Liver (tissue), 9 donors: ENCODE measurements around the gene CDH15. TPM values are rescaled to one million over a fixed set of nuclear protein-coding genes. Genes with fewer than 3 reads are reported as not detected.

Experiments
- DNase-seq: peaks from one replicate; pipeline ENCODE4 v3.0.0-alpha.2; 2017; ENCODE audit warnings: low spot score
- H3K27ac ChIP-seq, 2 donors: one replicate each; pipeline ENCODE4 v1.7.0; 2013; ENCODE audit warnings: inconsistent platforms in 2 of 2, low read length in 2 of 2, control low read depth in 1 of 2, low read depth in 1 of 2, mild to moderate bottlenecking in 1 of 2
- H3K27me3 ChIP-seq, 4 donors: one replicate each; pipeline versions ENCODE4 v1.6.1 to v1.7.0; 2013; ENCODE audit warnings: low read length in 3 of 4, inconsistent platforms in 1 of 4, mild to moderate bottlenecking in 1 of 4, moderate library complexity in 1 of 4; ENCODE audit not compliant: control insufficient read depth in 4 of 4, insufficient read depth in 4 of 4
- H3K36me3 ChIP-seq, 4 donors: one replicate each; pipeline versions ENCODE4 v1.6.1 to v1.7.0; 2013; ENCODE audit warnings: low read length in 3 of 4, mild to moderate bottlenecking in 3 of 4, low read depth in 1 of 4, moderate library complexity in 1 of 4; ENCODE audit not compliant: control insufficient read depth in 4 of 4, insufficient read depth in 3 of 4
- H3K4me1 ChIP-seq, 4 donors: one replicate each; pipeline versions ENCODE4 v1.6.1 to v1.7.0; 2013; ENCODE audit warnings: low read length in 3 of 4, mild to moderate bottlenecking in 3 of 4, moderate library complexity in 1 of 4; ENCODE audit not compliant: control insufficient read depth in 4 of 4, insufficient read depth in 4 of 4
- H3K4me3 ChIP-seq, 3 donors: one replicate each; pipeline versions ENCODE4 v1.6.1 to v1.7.0; 2013; ENCODE audit warnings: low read length in 3 of 3, control low read depth in 1 of 3, low read depth in 1 of 3, mild to moderate bottlenecking in 1 of 3
- H3K9ac ChIP-seq, 2 donors: one replicate each; pipeline ENCODE4 v1.7.0; 2013; ENCODE audit warnings: low read length in 2 of 2, mild to moderate bottlenecking in 2 of 2, moderate library complexity in 2 of 2, control low read depth in 1 of 2, low read depth in 1 of 2
- H3K9me3 ChIP-seq, 4 donors: one replicate each; pipeline versions ENCODE4 v1.6.1 to v1.7.0; 2013; ENCODE audit warnings: low read length in 3 of 4; ENCODE audit not compliant: control insufficient read depth in 4 of 4
- ATF3 ChIP-seq: IDR thresholded peaks from 2 replicates; pipeline ENCODE4 v1.6.1; 2016; ENCODE audit warnings: antibody characterized with exemption
- EGR1 ChIP-seq, 2 donors: IDR thresholded peaks; 2 replicates each; pipeline ENCODE4 v1.6.1; 2016 to 2018; ENCODE audit warnings: antibody characterized with exemption in 2 of 2, low read depth in 2 of 2
- FOXA1 ChIP-seq: IDR thresholded peaks from 2 replicates; pipeline ENCODE4 v1.6.1; 2016; ENCODE audit warnings: antibody characterized with exemption
- FOXA2 ChIP-seq: IDR thresholded peaks from 2 replicates; pipeline ENCODE4 v1.6.1; 2016; ENCODE audit warnings: antibody characterized with exemption
- HNF4A ChIP-seq, 2 donors: conservative IDR thresholded peaks; 2 replicates each; pipeline ENCODE4 v1.6.1; 2016; ENCODE audit warnings: antibody characterized with exemption in 2 of 2, mild to moderate bottlenecking in 2 of 2
- HNF4G ChIP-seq: IDR thresholded peaks from 2 replicates; pipeline ENCODE4 v1.6.1; 2016; ENCODE audit warnings: antibody characterized with exemption
- JUND ChIP-seq, 2 donors: IDR thresholded peaks; 2 replicates each; pipeline ENCODE4 v1.6.1; 2016; ENCODE audit warnings: antibody characterized with exemption in 2 of 2
- NR2F2 ChIP-seq: IDR thresholded peaks from 2 replicates; pipeline ENCODE4 v1.6.1; 2016; ENCODE audit warnings: antibody characterized with exemption
- RAD21 ChIP-seq, 2 donors: IDR thresholded peaks; 2 replicates each; pipeline ENCODE4 v1.6.1; 2016; ENCODE audit warnings: antibody characterized with exemption in 2 of 2, mild to moderate bottlenecking in 2 of 2
- REST ChIP-seq: IDR thresholded peaks from 2 replicates; pipeline ENCODE4 v1.6.1; 2016; ENCODE audit warnings: antibody characterized with exemption, mild to moderate bottlenecking
- RXRA ChIP-seq, 2 donors: IDR thresholded peaks; 2 replicates each; pipeline ENCODE4 v1.6.1; 2017 to 2018; ENCODE audit warnings: antibody characterized with exemption in 2 of 2, mild to moderate bottlenecking in 1 of 2
- SP1 ChIP-seq: IDR thresholded peaks from 2 replicates; pipeline ENCODE4 v1.6.1; 2018; ENCODE audit warnings: antibody characterized with exemption, mild to moderate bottlenecking
- TAF1 ChIP-seq: conservative IDR thresholded peaks from 2 replicates; pipeline ENCODE4 v1.6.1; 2016; ENCODE audit warnings: antibody characterized with exemption, mild to moderate bottlenecking
- YY1 ChIP-seq: IDR thresholded peaks from 2 replicates; pipeline ENCODE4 v1.6.1; 2016; ENCODE audit warnings: antibody characterized with exemption, mild to moderate bottlenecking
- ZBTB33 ChIP-seq: IDR thresholded peaks from 2 replicates; pipeline ENCODE4 v1.6.1; 2016; ENCODE audit warnings: antibody characterized with exemption
- WGBS: extraction: QIAGEN DNeasy Blood & Tissue Kit; methylation state at CpG from one replicate; pipeline ENCODE4 v1.1.7; 2013; 5-methylcytosine and 5-hydroxymethylcytosine counted together
- polyA plus RNA-seq, 2 donors: library from polyadenylated mRNA; stranded (reverse) in 1 of 2; unstranded in 1 of 2; fragments of 200-250 nt in 1 of 2; fragments of >200 nt in 1 of 2; fragmentation: Nextera tagmentation in 1 of 2; extraction: Ambion mirVana in 1 of 2; gene quantifications; one replicate each; pipeline versions ENCODE4 v1.2.1 to v1.2.3, GENCODE V29; 2013 to 2015
- total RNA-seq, 2 donors: library from RNA; depleted of rRNA; stranded (reverse); fragments of >200 nt; gene quantifications; one replicate each; pipeline ENCODE4 v1.2.3, GENCODE V29; 2014
- TF ChIP-seq, protein P1 (sequence below): IDR thresholded peaks from 2 replicates; pipeline ENCODE4 v1.6.1; 2016; ENCODE audit warnings: antibody characterized with exemption
- TF ChIP-seq, protein P2 (sequence below): fragments of 150-350 bp; IDR thresholded peaks from 2 replicates; pipeline ENCODE4 v1.5.1; 2017; ENCODE audit warnings: improper control_type of control experiment, low read depth, low read length; ENCODE audit not compliant: missing input control
- donor health status: healthy.
- donor health status: healthy.
- donor health status: healthy.
- donor health status: healthy.
- donor health status: healthy.

Gene CDH15
- total and polyA plus RNA-seq, 4 donors = 0.12 TPM; not detected in 3

GRCh38 chr16:89219365-89219764 is 47.8 kb downstream of the CDH15 start (continued):
- TF ChIP-seq ZBTB33 (no peak), TAF1 (no peak)

GRCh38 chr16:89221604-89222003 is 50.1 kb downstream of the CDH15 start:
- WGBS = 89% methylated on average over 3 of the region's 3 CpGs
- Histone ChIP-seq H3K27ac (no peak overlapping the region), H3K36me3 (peaks cover 18 to 48% (median 27%) of the 10 kb centered on the region in 4 donors), H3K27me3 (no peaks in the 10 kb centered on the region), H3K4me3 (no peak overlapping the region), H3K9ac (no peak overlapping the region), H3K4me1 (peaks cover 0 to 19% (median 11%) of the 10 kb centered on the region in 4 donors), H3K9me3 (peaks cover 0 to 3% (median 3%) of the 10 kb centered on the region in 4 donors)
- TF ChIP-seq, protein P1, sequence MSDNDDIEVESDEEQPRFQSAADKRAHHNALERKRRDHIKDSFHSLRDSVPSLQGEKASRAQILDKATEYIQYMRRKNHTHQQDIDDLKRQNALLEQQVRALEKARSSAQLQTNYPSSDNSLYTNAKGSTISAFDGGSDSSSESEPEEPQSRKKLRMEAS = no peak
- TF ChIP-seq JUND (IDR thresholded peaks at IDR 0.05) (no peak), ATF3 (no peak), YY1 (no peak), RXRA (IDR thresholded peaks at IDR 0.05) (no peak), SP1 (no peak), HNF4A (conservative IDR thresholded peaks at IDR 0.05) (no peak), HNF4G (no peak), TAF1 (no peak), FOXA1 (no peak)
- TF ChIP-seq, protein P2, sequence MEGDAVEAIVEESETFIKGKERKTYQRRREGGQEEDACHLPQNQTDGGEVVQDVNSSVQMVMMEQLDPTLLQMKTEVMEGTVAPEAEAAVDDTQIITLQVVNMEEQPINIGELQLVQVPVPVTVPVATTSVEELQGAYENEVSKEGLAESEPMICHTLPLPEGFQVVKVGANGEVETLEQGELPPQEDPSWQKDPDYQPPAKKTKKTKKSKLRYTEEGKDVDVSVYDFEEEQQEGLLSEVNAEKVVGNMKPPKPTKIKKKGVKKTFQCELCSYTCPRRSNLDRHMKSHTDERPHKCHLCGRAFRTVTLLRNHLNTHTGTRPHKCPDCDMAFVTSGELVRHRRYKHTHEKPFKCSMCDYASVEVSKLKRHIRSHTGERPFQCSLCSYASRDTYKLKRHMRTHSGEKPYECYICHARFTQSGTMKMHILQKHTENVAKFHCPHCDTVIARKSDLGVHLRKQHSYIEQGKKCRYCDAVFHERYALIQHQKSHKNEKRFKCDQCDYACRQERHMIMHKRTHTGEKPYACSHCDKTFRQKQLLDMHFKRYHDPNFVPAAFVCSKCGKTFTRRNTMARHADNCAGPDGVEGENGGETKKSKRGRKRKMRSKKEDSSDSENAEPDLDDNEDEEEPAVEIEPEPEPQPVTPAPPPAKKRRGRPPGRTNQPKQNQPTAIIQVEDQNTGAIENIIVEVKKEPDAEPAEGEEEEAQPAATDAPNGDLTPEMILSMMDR = no peak
- no peak for DNase-seq

DNA sequence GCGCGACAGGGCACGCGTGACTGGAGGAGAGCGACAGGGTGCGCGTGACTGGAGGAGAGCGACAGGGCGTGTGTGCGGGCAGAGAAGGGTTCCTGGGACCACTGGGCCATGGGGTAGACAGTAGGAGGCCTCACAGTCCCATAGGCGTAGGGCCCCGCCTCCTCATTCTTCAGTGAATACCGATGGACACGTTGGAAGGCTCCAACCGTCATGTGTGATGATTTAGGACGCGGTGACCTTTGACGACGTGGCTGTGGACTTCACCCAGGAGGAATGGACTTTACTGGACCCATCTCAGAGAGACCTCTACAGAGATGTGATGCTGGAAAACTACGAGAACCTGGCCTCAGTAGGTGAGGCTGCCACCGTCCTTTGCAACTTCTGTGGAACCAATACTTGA is 51.4 kb downstream of the CDH15 start:
- Histone ChIP-seq H3K4me1 (peaks cover 0 to 12% (median 5%) of the 10 kb centered on the region in 4 donors), H3K9ac (no peak overlapping the region), H3K4me3 (no peak overlapping the region), H3K27ac (no peak overlapping the region), H3K27me3 (no peaks in the 10 kb centered on the region), H3K36me3 (peaks cover 24 to 62% (median 40%) of the 10 kb centered on the region in 4 donors), H3K9me3 (peaks cover 8 to 16% (median 12%) of the 10 kb centered on the region in 4 donors)
- WGBS = 98% methylated on average over 21 of the region's 21 CpGs
- DNase-seq = no peak
- TF ChIP-seq RXRA (IDR thresholded peaks at IDR 0.05) (no peak), TAF1 (no peak), YY1 (no peak), HNF4G (no peak), HNF4A (conservative IDR thresholded peaks at IDR 0.05) (no peak), FOXA1 (no peak), NR2F2 (no peak), REST (no peak), SP1 (no peak), FOXA2 (no peak), RAD21 (IDR thresholded peaks at IDR 0.05) (no peak), ZBTB33 (no peak), EGR1 (IDR thresholded peaks at IDR 0.05; ENCODE audit: low read depth in 2 of 2) (no peak), ATF3 (no peak)
- TF ChIP-seq, protein P1 = no peak
